Endothelial cell of umbilical vein (primary cell): Measurements from ENCODE around the gene PBX3. TPM values are rescaled to one million over a fixed set of nuclear protein-coding genes. Genes with fewer than 3 reads are reported as not detected.

Experiments used
- BruUV-seq: library from RNA; stranded (reverse); fragments of 400-500 nt; replicated peaks from 2 replicates; lab custom pipeline; 2021; lab: Mats Ljungman, UMichigan
- CTCF ChIA-PET: fragments of 300-600, 350-600 bp; sonication (Branson Sonifier 250); formaldehyde crosslinking; loops from one replicate; lab custom pipeline; 2021; ENCODE audit warnings: antibody characterized with exemption, inconsistent platforms; lab: Charles Lee
- POLR2A ChIA-PET: fragments of 300-600, 350-600 bp; sonication (Branson Sonifier 250); formaldehyde crosslinking; loops from one replicate; lab custom pipeline; 2021; ENCODE audit warnings: antibody characterized with exemption, inconsistent platforms; lab: Charles Lee
- DNase-seq: peaks from one replicate; pipeline ENCODE4 v3.0.0-alpha.2; 2011; ENCODE audit warnings: low read depth, low spot score
- FAIRE-seq: peaks from 2 replicates; lab custom pipeline; 2011; peaks lifted over from hg19 to GRCh38; lab: Jason Lieb, UNC
- H2AFZ ChIP-seq: 2 replicates; pipeline ENCODE4 v1.6.0; 2012; ENCODE audit warnings: low read depth, low read length, control low read depth, inconsistent platforms
- H3K27ac ChIP-seq: 2 replicates; pipeline ENCODE4 v1.5.1; 2011; ENCODE audit warnings: low read depth, mild to moderate bottlenecking, control low read depth, low read length, moderate library complexity; ENCODE audit not compliant: insufficient read depth
- H3K27me3 ChIP-seq, 2 experiments: 2 replicates each; pipeline versions ENCODE4 v1.6.0 to v1.6.1; 2011; ENCODE audit warnings: low read length in 2 of 2, mixed read lengths in 1 of 2; ENCODE audit not compliant: control insufficient read depth in 2 of 2, insufficient read depth in 2 of 2
- H3K36me3 ChIP-seq, 2 experiments: 2 replicates in 1 of 2; 3 replicates in 1 of 2; pipeline ENCODE4 v1.5.1; 2011; ENCODE audit warnings: low read length in 2 of 2, mild to moderate bottlenecking in 1 of 2, moderate library complexity in 1 of 2; ENCODE audit not compliant: control insufficient read depth in 2 of 2, insufficient read depth in 2 of 2; ENCODE audit errors: extremely low read depth in 1 of 2
- H3K4me1 ChIP-seq: 3 replicates; pipeline ENCODE4 v1.5.1; 2011; ENCODE audit warnings: mild to moderate bottlenecking, low read length; ENCODE audit not compliant: control insufficient read depth, insufficient read depth; ENCODE audit errors: extremely low read depth
- H3K4me2 ChIP-seq: 2 replicates; pipeline ENCODE4 v1.6.1; 2011; ENCODE audit warnings: low read length, control low read depth, mixed read lengths; ENCODE audit not compliant: insufficient read depth
- H3K4me3 ChIP-seq, 3 experiments: fragments of 200-600 bp in 1 of 3; sonication (generic), shearing (Covaris generic) in 1 of 3; replicated peaks in 1 of 3; 2 replicates each; pipeline ENCODE4 v1.5.1; 2011 to 2016; ENCODE audit warnings: control low read depth in 3 of 3, low read length in 3 of 3, mild to moderate bottlenecking in 2 of 3, inconsistent platforms in 1 of 3, low read depth in 1 of 3, moderate library complexity in 1 of 3; ENCODE audit not compliant: insufficient read depth in 1 of 3
- H3K79me2 ChIP-seq: 2 replicates; pipeline ENCODE4 v1.6.0; 2012; ENCODE audit warnings: low read length, inconsistent platforms; ENCODE audit not compliant: control insufficient read depth, insufficient read depth
- H3K9ac ChIP-seq: replicated peaks from 2 replicates; pipeline ENCODE3; 2011; ENCODE audit warnings: low read length, control low read depth; ENCODE audit not compliant: insufficient read depth; ENCODE audit errors: extremely low read depth
- H3K9me1 ChIP-seq: replicated peaks from 3 replicates; pipeline ENCODE4 v1.6.0; 2011; ENCODE audit warnings: mild to moderate bottlenecking, low read length; ENCODE audit not compliant: control insufficient read depth, insufficient read depth; ENCODE audit errors: extremely low read depth
- H3K9me3 ChIP-seq: replicated peaks from 2 replicates; pipeline ENCODE4 v1.5.1; 2012; ENCODE audit warnings: low read length, inconsistent platforms; ENCODE audit not compliant: control insufficient read depth, insufficient read depth
- H4K20me1 ChIP-seq: replicated peaks from 2 replicates; pipeline ENCODE3; 2011; ENCODE audit warnings: mild to moderate bottlenecking, low read length; ENCODE audit not compliant: control insufficient read depth, insufficient read depth; ENCODE audit errors: extremely low read depth
- CTCF ChIP-seq, 2 donors: IDR thresholded peaks; 1 replicate in 1 of 2; 2 replicates in 1 of 2; pipeline ENCODE4 v1.5.1; 2011; ENCODE audit warnings: low read length in 2 of 2, mild to moderate bottlenecking in 2 of 2, moderate library complexity in 2 of 2, control low read depth in 1 of 2, inconsistent platforms in 1 of 2, low read depth in 1 of 2; ENCODE audit not compliant: insufficient read depth in 1 of 2; ENCODE audit errors: extremely low read depth in 1 of 2
- EZH2 ChIP-seq: IDR thresholded peaks from 2 replicates; pipeline ENCODE4 v1.6.1; 2012; ENCODE audit warnings: borderline replicate concordance, low read depth, mild to moderate bottlenecking, moderate library complexity, low read length, inconsistent platforms; ENCODE audit not compliant: severe bottlenecking
- FOS ChIP-seq: IDR thresholded peaks from 2 replicates; pipeline ENCODE4 v1.6.1; 2011; ENCODE audit warnings: mild to moderate bottlenecking, low read length, moderate library complexity, borderline replicate concordance; ENCODE audit not compliant: insufficient read depth
- GATA2 ChIP-seq: IDR thresholded peaks from 2 replicates; pipeline ENCODE4 v1.7.0; 2011; ENCODE audit warnings: low read depth, mild to moderate bottlenecking, moderate library complexity, mixed read lengths, low read length; ENCODE audit not compliant: insufficient read length, insufficient read depth
- JUN ChIP-seq: IDR thresholded peaks from 2 replicates; pipeline ENCODE4 v1.6.1; 2011; ENCODE audit warnings: borderline replicate concordance, low read depth; ENCODE audit not compliant: insufficient read length, insufficient read depth
- MAX ChIP-seq: IDR thresholded peaks from 2 replicates; pipeline ENCODE4 v1.6.1; 2011; ENCODE audit not compliant: insufficient read depth, insufficient read length
- MYC ChIP-seq: IDR thresholded peaks from one replicate; pipeline ENCODE4 v1.6.1; 2011; ENCODE audit warnings: mild to moderate bottlenecking, low read depth, low read length
- POLR2A ChIP-seq: IDR thresholded peaks from 2 replicates; pipeline ENCODE4 v1.6.1; 2012; ENCODE audit warnings: low read depth, mild to moderate bottlenecking, control low read depth, low read length
- POLR2AphosphoS5 ChIP-seq: IDR thresholded peaks from 2 replicates; pipeline ENCODE4 v1.6.1; 2012; ENCODE audit warnings: low read depth, mild to moderate bottlenecking, control low read depth, low read length, moderate library complexity; ENCODE audit not compliant: insufficient read depth
- dilution Hi-C: fragments of 300-500 bp; cut with MboI; formaldehyde crosslinking; loops from one replicate; pipeline ENCODE4 v1.15.0; 2019; ENCODE audit warnings: low sequenced_read_pairs; ENCODE audit not compliant: extremely low pct_ligation_motif_present
- intact Hi-C: fragments of 100-400 bp; cut with micrococcal nuclease; formaldehyde crosslinking; loops from one replicate; pipeline ENCODE4 v1.10.0; 2022
- polyA plus RNA-seq, 4 experiments: library from polyadenylated mRNA; depleted of rRNA in 3 of 4; stranded (reverse) in 3 of 4; unstranded in 1 of 4; fragments of >200 nt; gene quantifications; 2 replicates each; pipeline versions ENCODE4 v1.2.1 to v1.2.3, GENCODE V29; 2011 to 2012; ENCODE audit warnings: missing spikeins in 1 of 4
- total RNA-seq: library from RNA; stranded (reverse); gene quantifications from 2 replicates; pipeline ENCODE4 v1.2.3, GENCODE V29; 2021

PBX3 gene
- total and polyA plus RNA-seq, 2 donors (not counting 3 experiments of a cell fraction or from before 2014, with no cell fraction given) = 18.8 to 42.0 TPM

GRCh38 chr9:125797930-125798329 lies 50.8 kb downstream of the PBX3 start:
- no peak overlapping the region for H3K4me3 ChIP-seq
- H3K27ac ChIP-seq = no peak overlapping the region
- intact Hi-C loops = no loop called here

More at GRCh38 chr9:125797930-125798329, 50.8 kb downstream of the PBX3 start:
- CTCF ChIA-PET = interaction anchor here (0.7 to 1.3 kb wide), 2 partner anchors 10 to 39 kb away, joined by 4 to 5 read pairs; no protein-coding TSS in a partner anchor
- Histone ChIP-seq H3K27me3 (no peaks in the 10 kb centered on the region), H3K4me1 (no peaks in the 10 kb centered on the region), H4K20me1 (no peaks in the 10 kb centered on the region), H3K9me3 (no peaks in the 10 kb centered on the region), H3K9me1 (no peaks in the 10 kb centered on the region), H3K9ac (no peak overlapping the region), H3K4me2 (no peak overlapping the region), H2AFZ (no peak overlapping the region), H3K36me3 (no peaks in the 10 kb centered on the region), H3K79me2 (peaks cover 14% of the 10 kb centered on the region)
- DNase-seq (no peak), FAIRE-seq (no peak)
- BruUV-seq = no TSS peak
- TF ChIP-seq MYC (no peak), MAX (no peak), FOS (no peak), POLR2AphosphoS5 (no peak), POLR2A (no peak), CTCF (IDR thresholded peaks at IDR 0.05; ENCODE audit: extremely low read depth in 1 of 2, insufficient read depth in 1 of 2, low read depth in 1 of 2, low read length in 2 of 2) (no peak), GATA2 (no peak), JUN (no peak), EZH2 (no peak)
- dilution Hi-C loops = no loop called here
- POLR2A ChIA-PET = no interaction called here
